ENCODE measurements around the gene PRDM15.

GRCh38 chr21:41769111-41769510, 110.0 kb downstream of the PRDM15 start:
- TF ChIP-seq CTCF (IDR thresholded peaks at IDR 0.05; ENCODE audit: low read length) (no peak), EZH2 (optimal IDR thresholded peaks at IDR 0.05; ENCODE audit: low read depth, low read length) (no peak)
